ENCODE measurements around the gene PGBD5. TPM values are rescaled to one million over a fixed set of nuclear protein-coding genes. Genes with fewer than 3 reads are reported as not detected.

The PGBD5 gene
- total RNA-seq, 5 donors from 2014 or later (not counting 1 experiment from before 2014, with no cell fraction given) = 0.03 to 0.09 (median 0.09) TPM; not detected in 2

DNA sequence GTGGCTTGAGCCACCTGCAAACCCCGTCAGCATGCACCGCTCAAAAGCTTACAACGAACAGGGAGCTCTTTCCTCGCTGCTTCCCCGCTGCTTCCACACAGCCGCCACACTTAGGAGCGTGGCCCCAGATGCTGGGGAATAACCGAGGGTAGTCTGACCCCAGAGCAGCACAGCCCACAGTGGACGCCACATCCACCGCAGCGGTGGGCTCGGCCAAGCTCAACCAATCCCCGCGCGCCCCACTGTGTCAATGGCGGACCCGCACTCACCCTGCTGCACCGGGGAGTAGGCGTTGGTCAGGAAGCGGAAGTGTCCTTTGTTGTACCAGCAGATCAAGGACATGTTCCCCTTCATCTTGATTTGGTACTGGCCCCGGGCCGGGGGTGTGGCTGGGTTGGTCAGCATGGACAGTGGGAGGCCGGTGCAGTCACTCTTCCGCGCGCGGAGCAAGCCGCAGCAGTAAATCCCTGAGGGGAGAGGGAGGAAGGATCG lies 93.5 kb downstream of the PGBD5 start:
- peaks cover 0 to 6% (median 4%) of the 10 kb centered on the region in 3 donors for H3K4me1 Mint-ChIP-seq
- H3K36me3 ChIP-seq (ENCODE audit: control insufficient read depth in 2 of 2, extremely low read depth in 1 of 2, insufficient read depth in 1 of 2, low read length in 1 of 2) = no peaks in the 10 kb centered on the region
- no peak overlapping the region for H3K4me3 Mint-ChIP-seq
- peaks cover 0 to 44% of the 10 kb centered on the region in 2 experiments for H3K27me3 ChIP-seq (replicated peaks in 1 of 2; ENCODE audit: control insufficient read depth in 2 of 2, extremely low read depth in 1 of 2, insufficient read depth in 2 of 2, low read length in 1 of 2)
- no peak overlapping the region for H3K27ac Mint-ChIP-seq
- H3K27me3 Mint-ChIP-seq = peaks cover 23 to 33% of the 10 kb centered on the region in 2 donors
- ChIA-PET CTCF (no interaction called here), POLR2A (no interaction called here)
- DNase-seq (no peak), ATAC-seq (replicated peaks in 1 of 4) (no peak)
- 71% methylated on average over 17 of the region's 29 CpGs for WGBS (ENCODE audit: insufficient coverage)
- no peak overlapping the region for H3K4me3 ChIP-seq (ENCODE audit: control insufficient read depth in 1 of 2, extremely low read depth in 1 of 2, low read length in 1 of 2)
- no peaks in the 10 kb centered on the region for H3K36me3 Mint-ChIP-seq
- no peaks in the 10 kb centered on the region for H3K9me3 Mint-ChIP-seq
- no peaks in the 10 kb centered on the region for H3K9me3 ChIP-seq
- no peaks in the 10 kb centered on the region for H3K4me1 ChIP-seq (ENCODE audit: control insufficient read depth in 1 of 2, extremely low read depth in 1 of 2, insufficient read depth in 2 of 2, low read length in 2 of 2)
- no peak overlapping the region for H3K27ac ChIP-seq (ENCODE audit: low read length)

DNA sequence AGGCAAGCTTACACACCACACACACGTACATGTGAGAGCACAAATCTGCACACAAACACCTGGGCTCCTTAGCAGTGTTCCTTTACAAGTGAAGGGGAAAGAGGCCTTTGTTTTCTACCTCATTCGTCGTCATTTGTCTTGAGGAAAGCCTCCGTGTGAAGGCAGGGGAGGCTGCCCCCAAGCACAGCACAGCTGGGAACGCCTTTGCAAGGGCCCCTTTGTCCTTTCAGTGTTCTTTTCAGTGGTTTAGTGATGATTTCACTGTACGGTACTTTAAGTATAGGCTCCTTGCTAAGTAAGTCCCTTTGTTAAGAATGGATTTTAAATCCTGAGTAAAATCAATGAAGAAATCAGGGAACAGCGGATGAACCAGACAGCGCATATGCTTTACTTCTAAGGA lies 94.1 kb downstream of the PGBD5 start:
- no peak overlapping the region for H3K27ac Mint-ChIP-seq
- Histone ChIP-seq H3K36me3 (ENCODE audit: control insufficient read depth in 2 of 2, extremely low read depth in 1 of 2, insufficient read depth in 1 of 2, low read length in 1 of 2) (no peaks in the 10 kb centered on the region), H3K27me3 (replicated peaks in 1 of 2; ENCODE audit: control insufficient read depth in 2 of 2, extremely low read depth in 1 of 2, insufficient read depth in 2 of 2, low read length in 1 of 2) (peaks cover 0 to 45% of the 10 kb centered on the region in 2 experiments), H3K4me3 (ENCODE audit: control insufficient read depth in 1 of 2, extremely low read depth in 1 of 2, low read length in 1 of 2) (no peak overlapping the region), H3K27ac (ENCODE audit: low read length) (no peak overlapping the region), H3K4me1 (ENCODE audit: control insufficient read depth in 1 of 2, extremely low read depth in 1 of 2, insufficient read depth in 2 of 2, low read length in 2 of 2) (no peaks in the 10 kb centered on the region), H3K9me3 (no peaks in the 10 kb centered on the region)
- H3K9me3 Mint-ChIP-seq = no peaks in the 10 kb centered on the region
- no peak for DNase-seq
- CTCF ChIA-PET = no interaction called here
- 85% methylated on average over 4 of the region's 8 CpGs for WGBS (ENCODE audit: insufficient coverage)
- ATAC-seq (replicated peaks in 1 of 4) = no peak
- H3K4me1 Mint-ChIP-seq = peaks cover 0 to 6% (median 4%) of the 10 kb centered on the region in 3 donors
- no peaks in the 10 kb centered on the region for H3K36me3 Mint-ChIP-seq
- H3K4me3 Mint-ChIP-seq = no peak overlapping the region
- POLR2A ChIA-PET = no interaction called here
- H3K27me3 Mint-ChIP-seq = peaks cover 20 to 30% of the 10 kb centered on the region in 2 donors

DNA sequence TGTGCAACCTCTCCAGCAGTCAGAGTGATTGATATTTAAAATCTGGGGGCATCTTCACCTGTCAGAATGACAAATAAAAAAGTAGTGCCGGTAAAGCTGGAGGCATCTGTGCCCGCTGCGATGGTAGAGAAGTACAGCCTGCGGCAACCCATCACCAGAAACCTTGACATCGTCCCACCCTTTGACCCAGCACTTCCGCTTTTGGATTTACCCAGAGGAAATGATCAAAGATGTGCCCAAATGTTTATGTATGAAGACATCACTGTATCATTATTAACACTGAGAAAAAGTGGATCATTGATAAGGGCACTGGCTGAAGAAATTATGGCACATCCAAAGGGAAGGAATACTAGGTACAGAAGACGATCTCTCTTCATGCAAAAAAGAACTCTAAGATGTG lies 96.0 kb downstream of the PGBD5 start:
- Mint-ChIP-seq H3K27me3 (peaks cover 14 to 27% of the 10 kb centered on the region in 2 donors), H3K36me3 (no peaks in the 10 kb centered on the region), H3K27ac (no peak overlapping the region), H3K4me1 (peaks cover 0 to 6% (median 4%) of the 10 kb centered on the region in 3 donors), H3K4me3 (no peak overlapping the region), H3K9me3 (no peaks in the 10 kb centered on the region)
- Histone ChIP-seq H3K4me3 (ENCODE audit: control insufficient read depth in 1 of 2, extremely low read depth in 1 of 2, low read length in 1 of 2) (no peak overlapping the region), H3K36me3 (ENCODE audit: control insufficient read depth in 2 of 2, extremely low read depth in 1 of 2, insufficient read depth in 1 of 2, low read length in 1 of 2) (no peaks in the 10 kb centered on the region), H3K4me1 (ENCODE audit: control insufficient read depth in 1 of 2, extremely low read depth in 1 of 2, insufficient read depth in 2 of 2, low read length in 2 of 2) (no peaks in the 10 kb centered on the region), H3K9me3 (no peaks in the 10 kb centered on the region), H3K27me3 (replicated peaks in 1 of 2; ENCODE audit: control insufficient read depth in 2 of 2, extremely low read depth in 1 of 2, insufficient read depth in 2 of 2, low read length in 1 of 2) (peaks cover 0 to 36% of the 10 kb centered on the region in 2 experiments), H3K27ac (ENCODE audit: low read length) (no peak overlapping the region)
- ChIA-PET POLR2A (no interaction called here), CTCF (no interaction called here)
- 86% methylated on average over 1 of the region's 7 CpGs for WGBS (ENCODE audit: insufficient coverage)
- DNase-seq (no peak), ATAC-seq (replicated peaks in 1 of 4) (no peak)

DNA sequence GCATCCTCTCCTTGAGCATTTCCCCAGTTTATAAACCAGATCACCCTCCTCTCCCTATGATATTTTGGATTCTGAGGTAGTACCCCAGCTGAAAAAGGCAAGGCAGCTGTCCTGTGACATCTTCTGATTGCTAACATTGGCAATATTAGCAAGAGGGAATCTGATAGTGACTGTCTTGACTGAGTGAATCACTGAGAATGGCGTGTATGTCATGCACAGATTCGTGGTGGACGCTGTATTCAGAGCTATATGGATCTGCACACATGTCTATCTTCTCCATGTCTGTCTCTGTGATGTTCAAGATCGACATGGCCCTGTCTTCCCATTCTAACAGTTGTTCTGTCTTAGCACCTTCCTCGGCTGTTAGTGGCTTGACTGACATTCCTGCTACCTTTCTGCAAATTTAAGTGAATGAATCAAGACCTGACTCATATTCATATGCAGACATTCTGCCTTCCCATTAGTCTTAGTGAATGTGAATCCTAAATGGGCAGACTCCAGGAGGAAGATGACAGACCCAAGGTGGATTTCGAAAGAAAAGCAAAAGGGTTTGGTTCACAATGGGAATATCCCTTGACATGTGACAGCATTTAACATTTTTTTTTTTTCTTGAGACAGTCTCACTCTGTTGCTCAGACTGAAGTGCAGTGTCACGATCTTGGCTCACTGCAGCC lies 97.7 kb downstream of the PGBD5 start:
- H3K36me3 ChIP-seq (ENCODE audit: control insufficient read depth in 2 of 2, extremely low read depth in 1 of 2, insufficient read depth in 1 of 2, low read length in 1 of 2) = no peaks in the 10 kb centered on the region
- H3K4me3 ChIP-seq (ENCODE audit: control insufficient read depth in 1 of 2, extremely low read depth in 1 of 2, low read length in 1 of 2) = no peak overlapping the region
- H3K9me3 ChIP-seq = no peaks in the 10 kb centered on the region
- peaks cover 0 to 27% of the 10 kb centered on the region in 2 experiments for H3K27me3 ChIP-seq (replicated peaks in 1 of 2; ENCODE audit: control insufficient read depth in 2 of 2, extremely low read depth in 1 of 2, insufficient read depth in 2 of 2, low read length in 1 of 2)
- ATAC-seq (replicated peaks in 1 of 4) = no peak
- Mint-ChIP-seq H3K27me3 (peaks cover 14 to 21% of the 10 kb centered on the region in 2 donors), H3K4me1 (peaks cover 0 to 6% (median 4%) of the 10 kb centered on the region in 3 donors), H3K27ac (no peak overlapping the region), H3K9me3 (no peaks in the 10 kb centered on the region), H3K36me3 (no peaks in the 10 kb centered on the region), H3K4me3 (no peak overlapping the region)
- H3K27ac ChIP-seq (ENCODE audit: low read length) = no peak overlapping the region
- 65% methylated on average over 6 of the region's 7 CpGs for WGBS (ENCODE audit: insufficient coverage)
- ChIA-PET POLR2A (no interaction called here), CTCF (no interaction called here)
- no peaks in the 10 kb centered on the region for H3K4me1 ChIP-seq (ENCODE audit: control insufficient read depth in 1 of 2, extremely low read depth in 1 of 2, insufficient read depth in 2 of 2, low read length in 2 of 2)
- no peak for DNase-seq

DNA sequence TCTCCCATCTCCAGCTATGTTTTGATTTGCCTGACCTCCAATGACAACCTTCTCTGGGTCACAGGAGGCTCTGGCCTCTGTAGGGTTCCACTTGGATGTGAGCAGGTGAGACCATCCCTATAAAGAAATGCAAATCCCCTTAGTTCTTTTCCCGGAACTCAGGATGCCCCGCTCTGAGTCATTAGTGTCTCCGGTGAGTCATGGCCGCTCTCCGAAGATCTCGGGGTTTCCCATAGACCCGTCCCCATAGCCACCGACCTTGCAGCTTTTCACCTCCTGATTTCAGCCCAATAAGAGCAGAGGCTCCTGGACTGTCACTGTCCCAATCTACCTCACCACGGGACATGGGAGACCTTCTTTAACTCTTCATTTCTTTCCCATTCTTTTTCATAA lies 98.2 kb downstream of the PGBD5 start:
- CTCF ChIA-PET = no interaction called here
- peaks cover 9 to 17% of the 10 kb centered on the region in 2 donors for H3K27me3 Mint-ChIP-seq
- H3K27ac ChIP-seq (ENCODE audit: low read length) = no peak overlapping the region
- peaks cover 0 to 6% (median 4%) of the 10 kb centered on the region in 3 donors for H3K4me1 Mint-ChIP-seq
- ATAC-seq (replicated peaks in 1 of 4) (no peak), DNase-seq (no peak)
- no peaks in the 10 kb centered on the region for H3K36me3 Mint-ChIP-seq
- no peaks in the 10 kb centered on the region for H3K4me1 ChIP-seq (ENCODE audit: control insufficient read depth in 1 of 2, extremely low read depth in 1 of 2, insufficient read depth in 2 of 2, low read length in 2 of 2)
- no peak overlapping the region for H3K4me3 ChIP-seq (ENCODE audit: control insufficient read depth in 1 of 2, extremely low read depth in 1 of 2, low read length in 1 of 2)
- POLR2A ChIA-PET = no interaction called here
- peaks cover 0 to 21% of the 10 kb centered on the region in 2 experiments for H3K27me3 ChIP-seq (replicated peaks in 1 of 2; ENCODE audit: control insufficient read depth in 2 of 2, extremely low read depth in 1 of 2, insufficient read depth in 2 of 2, low read length in 1 of 2)
- H3K9me3 ChIP-seq = no peaks in the 10 kb centered on the region
- H3K27ac Mint-ChIP-seq = no peak overlapping the region
- H3K36me3 ChIP-seq (ENCODE audit: control insufficient read depth in 2 of 2, extremely low read depth in 1 of 2, insufficient read depth in 1 of 2, low read length in 1 of 2) = no peaks in the 10 kb centered on the region
- WGBS (ENCODE audit: insufficient coverage) = 45% methylated on average over 8 of the region's 9 CpGs
- H3K4me3 Mint-ChIP-seq = no peak overlapping the region
- no peaks in the 10 kb centered on the region for H3K9me3 Mint-ChIP-seq

DNA sequence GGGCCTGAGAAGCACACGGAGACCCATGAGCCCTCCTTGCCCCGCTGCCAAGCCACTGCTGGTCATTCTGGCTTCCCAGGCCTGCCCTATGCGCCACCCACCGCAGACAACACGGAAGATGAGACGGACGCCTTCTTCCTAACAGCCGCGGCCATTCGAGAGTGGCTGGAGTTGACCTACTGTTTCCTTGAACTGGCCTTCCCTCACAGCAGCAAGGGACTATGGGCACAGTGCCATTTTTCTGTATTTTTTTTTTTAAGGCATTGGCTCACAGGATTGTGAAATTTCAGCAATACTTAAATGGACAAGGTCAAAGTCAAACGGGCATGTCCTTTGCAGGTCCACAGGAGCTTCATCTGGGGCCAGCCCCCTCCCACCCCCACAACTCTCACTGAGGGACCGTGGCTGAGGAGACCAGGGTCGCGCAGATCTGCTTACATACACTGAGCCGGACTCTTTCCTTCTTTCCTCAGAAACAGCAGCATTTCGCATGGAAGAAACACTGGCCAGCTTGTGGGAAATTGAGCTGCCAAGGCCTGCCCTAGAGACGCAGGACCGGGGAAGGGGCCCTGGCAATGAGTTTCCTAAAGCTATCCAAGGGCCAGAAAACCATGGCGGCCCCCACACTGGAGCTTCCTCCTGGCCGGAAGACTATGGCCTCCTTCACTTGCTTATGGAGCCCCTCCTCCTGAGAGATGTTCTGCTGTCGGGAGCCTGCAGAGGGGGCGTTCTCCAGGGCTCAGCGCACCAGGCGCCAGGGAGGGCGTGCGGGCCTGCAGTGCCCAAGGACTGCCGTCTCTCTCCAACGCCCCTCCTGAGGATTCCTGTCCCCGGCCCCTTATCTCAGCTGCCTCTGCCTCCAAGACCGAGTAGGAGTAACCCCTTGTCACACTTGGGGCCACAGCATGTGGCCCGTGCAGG lies 98.9 kb downstream of the PGBD5 start:
- no peak overlapping the region for H3K27ac ChIP-seq (ENCODE audit: low read length)
- H3K36me3 ChIP-seq (ENCODE audit: control insufficient read depth in 2 of 2, extremely low read depth in 1 of 2, insufficient read depth in 1 of 2, low read length in 1 of 2) = no peaks in the 10 kb centered on the region
- 84% methylated on average over 28 of the region's 31 CpGs for WGBS (ENCODE audit: insufficient coverage)
- Mint-ChIP-seq H3K4me1 (peaks cover 0 to 6% (median 4%) of the 10 kb centered on the region in 3 donors), H3K27me3 (peaks cover 8 to 15% of the 10 kb centered on the region in 2 donors), H3K36me3 (no peaks in the 10 kb centered on the region), H3K4me3 (no peak overlapping the region), H3K9me3 (no peaks in the 10 kb centered on the region), H3K27ac (no peak overlapping the region)
- no peak for ATAC-seq (replicated peaks in 1 of 4)
- H3K4me3 ChIP-seq (ENCODE audit: control insufficient read depth in 1 of 2, extremely low read depth in 1 of 2, low read length in 1 of 2) = no peak overlapping the region
- POLR2A ChIA-PET = no interaction called here
- H3K27me3 ChIP-seq (replicated peaks in 1 of 2; ENCODE audit: control insufficient read depth in 2 of 2, extremely low read depth in 1 of 2, insufficient read depth in 2 of 2, low read length in 1 of 2) = peaks cover 0 to 17% of the 10 kb centered on the region in 2 experiments
- no peaks in the 10 kb centered on the region for H3K9me3 ChIP-seq
- CTCF ChIA-PET = no interaction called here
- no peak for DNase-seq
- no peaks in the 10 kb centered on the region for H3K4me1 ChIP-seq (ENCODE audit: control insufficient read depth in 1 of 2, extremely low read depth in 1 of 2, insufficient read depth in 2 of 2, low read length in 2 of 2)

All from T-cell (primary cell).